B cell (primary cell): Measurements from ENCODE around the gene WSB2. TPM values are rescaled to one million over a fixed set of nuclear protein-coding genes. Genes with fewer than 3 reads are reported as not detected.

ENCODE experiments used
- ATAC-seq: fragments of 200-7000 bp; cut with Tn5 transposase; one replicate; pipeline ENCODE4 v1.10.0; 2021; ENCODE audit warnings: low read depth, mild to moderate bottlenecking, moderate number of reproducible peaks, moderate library complexity
- CTCF ChIA-PET: fragments of 350-600 bp; sonication (Branson Sonifier 250); formaldehyde crosslinking; loops from one replicate; lab custom pipeline; 2021; ENCODE audit warnings: antibody characterized with exemption, inconsistent platforms; lab: Charles Lee
- POLR2A ChIA-PET: fragments of 350-600 bp; sonication (Branson Sonifier 250); formaldehyde crosslinking; loops from one replicate; lab custom pipeline; 2021; ENCODE audit warnings: antibody characterized with exemption; lab: Charles Lee
- DNase-seq: peaks from one replicate; pipeline ENCODE4 v3.0.0; 2013
- H2AFZ ChIP-seq: 2 replicates; pipeline ENCODE4 v1.6.1; 2012; ENCODE audit warnings: mild to moderate bottlenecking, low read depth, low read length; ENCODE audit not compliant: insufficient read depth, poor library complexity, severe bottlenecking
- H3K27ac ChIP-seq, 2 donors: 1 replicate in 1 of 2; 2 replicates in 1 of 2; pipeline ENCODE4 v1.5.1; 2012 to 2013; ENCODE audit warnings: low read length in 2 of 2, mild to moderate bottlenecking in 2 of 2, moderate library complexity in 1 of 2
- H3K27me3 ChIP-seq, 4 experiments: fragments of 200-600 bp in 1 of 4; sonication (generic) in 1 of 4; replicated peaks in 1 of 4; 1 replicate in 2 of 4; 2 replicates in 2 of 4; pipeline versions ENCODE4 v1.6.1 to v1.7.0; 2013 to 2016; ENCODE audit warnings: low read length in 3 of 4, mild to moderate bottlenecking in 2 of 4, mixed read lengths in 1 of 4, moderate library complexity in 1 of 4; ENCODE audit not compliant: insufficient read depth in 4 of 4, control insufficient read depth in 3 of 4; ENCODE audit errors: control extremely low read depth in 1 of 4
- H3K36me3 ChIP-seq, 2 experiments: replicated peaks in 1 of 2; 1 replicate in 1 of 2; 2 replicates in 1 of 2; pipeline versions ENCODE4 v1.6.1 to v1.7.1; 2013; ENCODE audit warnings: low read length in 1 of 2; ENCODE audit not compliant: insufficient read depth in 2 of 2, control insufficient read depth in 1 of 2; ENCODE audit errors: control extremely low read depth in 1 of 2, extremely low read depth in 1 of 2
- H3K4me1 ChIP-seq, 2 donors: fragments of 200-600 bp in 1 of 2; sonication (generic) in 1 of 2; 1 replicate in 1 of 2; 2 replicates in 1 of 2; pipeline versions ENCODE4 v1.5.1 to v1.6.1; 2013 to 2017; ENCODE audit warnings: low read length in 2 of 2; ENCODE audit not compliant: control insufficient read depth in 2 of 2, insufficient read depth in 2 of 2
- H3K4me2 ChIP-seq: replicated peaks from 2 replicates; pipeline ENCODE3; 2012; ENCODE audit warnings: mild to moderate bottlenecking, low read depth, low read length; ENCODE audit not compliant: poor library complexity, severe bottlenecking
- H3K4me3 ChIP-seq, 5 experiments: fragments of 200-600 bp in 1 of 5; sonication (generic) in 1 of 5; 1 replicate in 3 of 5; 2 replicates in 2 of 5; pipeline versions ENCODE4 v1.5.1 to v1.7.0; 2011 to 2016; ENCODE audit warnings: low read length in 4 of 5, mild to moderate bottlenecking in 4 of 5, low read depth in 2 of 5, control low read depth in 1 of 5, moderate library complexity in 1 of 5; ENCODE audit not compliant: insufficient read depth in 1 of 5; ENCODE audit errors: control extremely low read depth in 1 of 5, extremely low read depth in 1 of 5
- H3K79me2 ChIP-seq: fragments of 200-600 bp; sonication (generic); one replicate; pipeline ENCODE4 v1.6.0; 2016; ENCODE audit warnings: low read length; ENCODE audit not compliant: control insufficient read depth, insufficient read depth
- H3K9ac ChIP-seq: fragments of 200-600 bp; sonication (generic); 2 replicates; pipeline ENCODE4 v1.6.1; 2017; ENCODE audit warnings: mild to moderate bottlenecking, low read length, moderate library complexity
- H3K9me3 ChIP-seq, 3 donors: one replicate each; pipeline versions ENCODE4 v1.6.1 to v1.7.1; 2013; ENCODE audit warnings: low read length in 2 of 3; ENCODE audit not compliant: control insufficient read depth in 2 of 3, insufficient read depth in 1 of 3; ENCODE audit errors: control extremely low read depth in 1 of 3
- H4K20me1 ChIP-seq: 2 replicates; pipeline ENCODE4 v1.6.0; 2012; ENCODE audit warnings: mild to moderate bottlenecking, low read length; ENCODE audit not compliant: insufficient read depth, control insufficient read depth, poor library complexity, severe bottlenecking
- H3K27ac Mint-ChIP-seq: one replicate; pipeline ENCODE4 v1.8.0; 2021; ENCODE audit warnings: mixed read lengths
- H3K27me3 Mint-ChIP-seq: one replicate; pipeline ENCODE4 v1.8.0; 2021; ENCODE audit warnings: mixed read lengths
- H3K4me1 Mint-ChIP-seq: one replicate; pipeline ENCODE4 v1.8.0; 2021; ENCODE audit warnings: mixed read lengths
- H3K4me3 Mint-ChIP-seq: one replicate; pipeline ENCODE4 v1.8.0; 2021; ENCODE audit warnings: mixed read lengths
- H3K9me3 Mint-ChIP-seq: one replicate; pipeline ENCODE4 v1.8.0; 2022; ENCODE audit warnings: mixed read lengths; ENCODE audit not compliant: insufficient read depth
- CTCF ChIP-seq: fragments of 200-600 bp; IDR thresholded peaks from one replicate; pipeline ENCODE4 v1.8.0; 2022; ENCODE audit warnings: antibody characterized with exemption, mild to moderate bottlenecking
- EZH2 ChIP-seq: IDR thresholded peaks from 2 replicates; pipeline ENCODE4 v1.6.1; 2012; ENCODE audit warnings: borderline replicate concordance, low read depth, mild to moderate bottlenecking, moderate library complexity, low read length; ENCODE audit not compliant: insufficient read depth, poor library complexity, severe bottlenecking
- WGBS: methylation state at CpG from one replicate; pipeline ENCODE4 v1.1.5; 2013; ENCODE audit warnings: missing lambda C conversion rate; ENCODE audit not compliant: insufficient coverage; 5-methylcytosine and 5-hydroxymethylcytosine counted together
- intact Hi-C: fragments of 100-400 bp; cut with micrococcal nuclease; formaldehyde crosslinking; loops from one replicate; pipeline ENCODE4 v1.10.0; 2022
- polyA plus RNA-seq: library from polyadenylated mRNA; depleted of rRNA; stranded (reverse); fragments of >200 nt; gene quantifications from 2 replicates; pipeline ENCODE4 v1.2.3, GENCODE V29; 2012
- total RNA-seq, 2 donors: library from RNA; stranded (reverse); fragments of 120-200 nt in 1 of 2; gene quantifications; 1 replicate in 1 of 2; 2 replicates in 1 of 2; pipeline versions ENCODE4 v1.2.3 to v1.2.4, GENCODE V29; 2013 to 2022

Gene WSB2
- total and polyA plus RNA-seq, 2 donors (not counting 1 experiment from before 2014, with no cell fraction given), result 12.3 to 21.4 TPM

- no peaks in the 10 kb centered on the region for H3K9me3 ChIP-seq
- TF ChIP-seq CTCF, result no peak
- TF ChIP-seq EZH2, result no peak
- H4K20me1 ChIP-seq, result no peaks in the 10 kb centered on the region
- peak within 1 kb of the TSS; percentile 83 for H3K9ac ChIP-seq
- ATAC-seq (peak; percentile 98), DNase-seq (peak; percentile 98)
- ChIA-PET POLR2A (interaction anchor here (0.5 kb wide), 1 partner anchor 1821 kb away, joined by 5 read pairs; no protein-coding TSS in a partner anchor), CTCF (interaction anchor here (0.6 to 1.6 kb wide), 2 partner anchors 105 to 672 kb away, joined by 3 to 5 read pairs; no protein-coding TSS in a partner anchor)
- WGBS, result under 1% methylated on average over 54 of the region's 61 CpGs
- peak within 1 kb of the TSS; percentile 51 to 92 (median 81) for H3K4me3 ChIP-seq
- intact Hi-C loops, result loop anchor here (1.0 to 2.0 kb wide), 4 partner anchors 44 to 1650 kb away; partner anchors contain the start of genes PEBP1 and SUDS3
- Mint-ChIP-seq H3K9me3 (no peaks in the 10 kb centered on the region), H3K27ac (peak within 1 kb of the TSS; percentile 95), H3K4me1 (peaks cover 16% of the 10 kb centered on the region), H3K4me3 (peak within 1 kb of the TSS; percentile 91), H3K27me3 (no peaks in the 10 kb centered on the region)
- H3K27me3 ChIP-seq, result no peaks in the 10 kb centered on the region
- peaks cover 0 to 20% of the 10 kb centered on the region in 2 experiments for H3K36me3 ChIP-seq
- H3K4me1 ChIP-seq, result peaks cover 11 to 16% of the 10 kb centered on the region in 2 donors
- peak within 1 kb of the TSS in 1 of 2 donors; percentile 71 for H3K27ac ChIP-seq
- H2AFZ ChIP-seq, result peak within 1 kb of the TSS; percentile 97
- peak within 1 kb of the TSS; percentile 88 for H3K4me2 ChIP-seq
- peaks cover 20% of the 10 kb centered on the region for H3K79me2 ChIP-seq
Observed at GRCh38 chr12:118016424-118017264, 44.3 kb downstream of the WSB2 start, which contains the start of gene RFC5. TSS of gene RFC5 (plus strand) at chr12:118016703. CDS start at chr12:118016828, 125 bp downstream.
